HT-29 (cell line): ENCODE measurements around the gene NSUN4. TPM values are rescaled to one million over a fixed set of nuclear protein-coding genes. Genes with fewer than 3 reads are reported as not detected.
"Not testable (repeated sequence)": the region's sequence is repeated elsewhere in the genome, so short reads cannot be mapped to it uniquely, and the experiment has no call there.

Source experiments
- DNase-seq: peaks from one replicate; pipeline ENCODE4 v3.0.0-alpha.2; 2015; ENCODE audit warnings: low spot score
- total RNA-seq: library from RNA; depleted of rRNA; stranded (reverse); fragments of >200 nt; shearing (Covaris generic); gene quantifications from 2 replicates; pipeline ENCODE4 v1.2.3, GENCODE V29; 2014; rRNA removed

The NSUN4 gene
- total RNA-seq: 6.8 and 24.8 TPM in 2 replicates

GRCh38 chr1:46340404-46341221 is at the start of gene NSUN4:
Gene NSUN4, plus strand, starts transcription at chr1:46340807. Its CDS starts 20 bp downstream, at chr1:46340827.
- peak; percentile 95 for DNase-seq

- DNase-seq: no peak
Observed at GRCh38 chr1:46295306-46295705, 45.3 kb upstream of the NSUN4 start.

GRCh38 chr1:46298387-46298786 is 42.2 kb upstream of the NSUN4 start:
- DNase-seq: no peak

DNA sequence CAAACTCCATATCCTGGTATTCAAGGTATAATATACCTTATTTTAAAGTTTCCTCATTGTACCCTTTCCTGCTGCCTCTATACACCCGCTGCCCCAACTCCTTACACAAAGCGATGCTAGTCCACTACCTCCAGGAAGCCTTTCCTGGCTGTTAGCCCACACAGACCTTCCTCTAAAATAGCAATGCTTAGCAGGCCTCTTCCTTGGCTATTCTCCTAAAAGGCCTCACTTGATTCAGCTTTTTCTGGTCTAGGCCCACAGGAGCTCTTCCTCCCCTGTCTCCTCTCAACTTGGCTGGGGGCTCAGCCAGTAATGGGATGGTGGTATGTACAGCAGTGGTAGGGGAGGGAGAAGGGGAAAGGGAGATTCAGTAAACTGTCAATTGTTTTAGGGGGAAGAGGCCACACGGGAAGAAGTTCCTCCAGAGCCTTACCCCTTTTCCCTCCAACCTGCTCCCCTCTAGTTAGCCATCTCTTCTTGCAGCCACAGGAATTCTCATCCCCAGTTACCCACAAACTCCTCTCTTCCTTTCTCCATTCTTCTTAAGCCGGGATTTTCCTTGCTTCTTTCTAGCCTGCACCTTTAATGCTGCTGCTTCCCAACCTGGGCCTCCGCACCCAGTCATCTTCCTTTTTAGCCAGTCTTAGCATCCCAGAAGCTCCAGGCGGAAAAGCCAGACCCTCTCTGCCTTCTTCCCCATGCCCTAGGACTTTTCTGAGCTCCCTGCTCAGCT is 39.8 kb upstream of the NSUN4 start:
- DNase-seq: no peak

- no peak for DNase-seq
Observed at GRCh38 chr1:46301406-46301807, 39.2 kb upstream of the NSUN4 start.

DNA sequence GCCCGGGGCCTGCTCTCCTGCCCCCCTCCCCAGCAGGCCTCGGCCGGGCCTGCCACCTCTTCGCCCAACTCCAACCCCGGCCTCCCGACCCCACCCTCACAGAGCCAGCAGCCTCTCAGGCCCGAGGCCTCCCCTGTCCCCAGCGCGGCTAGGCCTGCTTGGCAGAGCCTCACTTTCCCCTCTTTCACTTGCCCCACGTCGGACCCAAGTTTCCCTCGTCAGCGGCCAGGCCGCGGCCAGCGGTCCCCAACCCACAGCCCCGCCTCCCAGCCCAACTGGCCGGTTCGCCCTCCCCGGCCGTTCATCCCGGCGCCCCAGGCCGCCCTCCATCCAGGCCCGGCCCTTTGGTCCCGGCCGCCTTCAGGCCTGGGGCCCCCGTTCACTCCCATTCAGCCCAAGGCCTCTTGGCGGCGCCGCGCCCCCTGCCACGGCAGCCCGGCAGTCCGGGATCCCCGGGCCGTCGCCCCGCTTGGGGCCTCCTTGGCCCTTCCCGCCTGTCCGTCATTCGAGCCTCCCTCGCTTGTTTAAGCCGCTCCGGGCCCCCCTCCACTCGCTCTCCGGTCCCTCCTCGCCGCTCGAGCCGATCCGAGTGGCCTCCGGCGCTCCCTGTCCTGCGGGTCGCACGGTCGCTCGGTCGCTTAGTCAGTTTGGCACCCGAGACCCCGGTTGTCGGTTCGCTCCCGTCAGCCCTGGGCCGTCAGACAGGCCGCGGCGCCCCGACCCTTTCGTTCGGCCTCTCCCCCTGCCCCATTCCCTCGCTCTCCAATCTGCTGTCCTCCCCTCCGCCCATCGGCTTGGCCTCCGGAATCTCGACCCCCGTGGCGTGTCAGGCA is 38.6 kb upstream of the NSUN4 start:
- peak; percentile 58 for DNase-seq

DNA sequence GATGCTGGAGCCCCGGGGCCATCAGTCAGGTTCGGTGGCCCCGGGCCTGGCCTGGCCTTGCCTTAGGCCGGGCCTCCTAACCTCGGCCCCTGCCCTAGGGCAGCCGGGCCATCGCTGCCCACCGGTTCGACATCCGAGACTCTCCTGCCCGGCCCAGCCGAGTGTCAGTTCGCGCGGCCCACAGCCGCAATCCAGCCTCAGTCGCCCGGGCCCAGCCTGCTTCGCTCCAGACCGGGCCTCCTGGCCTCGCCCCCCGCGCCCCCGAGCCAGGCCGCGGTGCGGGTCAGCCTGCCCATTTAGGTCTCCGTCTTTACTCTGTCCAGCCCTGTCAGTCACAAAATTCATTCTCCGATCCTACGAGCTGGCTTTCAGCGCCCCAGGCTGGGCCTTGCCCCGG is 38.0 kb upstream of the NSUN4 start:
- peak; percentile 27 for DNase-seq

DNA sequence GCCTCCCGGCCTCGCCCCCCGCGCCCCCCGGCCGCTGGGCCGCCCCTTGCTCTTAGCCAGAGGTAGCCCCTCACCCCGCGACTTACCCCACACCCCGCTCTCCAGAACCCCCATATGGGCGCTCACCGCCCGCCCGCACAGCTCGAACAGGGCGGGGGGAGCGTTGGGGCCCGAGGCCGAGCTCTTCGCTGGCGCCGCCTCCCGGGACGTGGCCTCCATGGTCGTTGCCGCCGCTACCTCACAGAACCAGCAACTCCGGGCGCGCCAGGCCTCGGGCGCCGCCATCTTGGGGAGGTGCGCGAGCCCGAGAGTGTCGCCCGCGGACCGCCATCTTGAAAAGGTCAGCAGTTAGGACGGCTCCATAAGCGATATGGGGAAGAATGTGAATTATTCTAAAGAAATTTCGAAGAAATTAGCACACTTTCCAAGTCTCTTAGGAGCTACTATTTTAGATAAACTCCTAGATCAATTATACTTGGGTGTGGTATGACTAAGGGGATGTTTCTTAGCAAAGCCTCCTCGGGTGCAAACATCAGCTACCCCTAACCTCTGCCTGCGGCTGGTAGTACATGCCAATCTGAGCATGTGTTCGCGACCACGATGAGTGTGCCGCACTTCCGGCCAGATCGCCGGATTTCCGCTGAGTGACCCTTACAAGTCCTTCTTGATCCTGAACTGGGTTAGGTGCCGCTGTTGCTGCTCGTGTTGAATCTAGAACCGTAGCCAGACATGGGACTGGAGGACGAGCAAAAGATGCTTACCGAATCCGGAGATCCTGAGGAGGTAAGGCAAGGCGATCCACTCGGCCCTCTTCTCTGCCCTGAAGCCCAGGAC is 37.4 kb upstream of the NSUN4 start, which contains the start of the genes LRRC41 and UQCRH:
Gene LRRC41 (minus strand): TSS at position 579 of the 834 bp plus-strand sequence. CDS start 294 bp downstream, at position 285.
Gene UQCRH (plus strand): TSS at position 661 of the 834 bp plus-strand sequence. CDS start 69 bp downstream, at position 730.
- peak; percentile 96 for DNase-seq

DNA sequence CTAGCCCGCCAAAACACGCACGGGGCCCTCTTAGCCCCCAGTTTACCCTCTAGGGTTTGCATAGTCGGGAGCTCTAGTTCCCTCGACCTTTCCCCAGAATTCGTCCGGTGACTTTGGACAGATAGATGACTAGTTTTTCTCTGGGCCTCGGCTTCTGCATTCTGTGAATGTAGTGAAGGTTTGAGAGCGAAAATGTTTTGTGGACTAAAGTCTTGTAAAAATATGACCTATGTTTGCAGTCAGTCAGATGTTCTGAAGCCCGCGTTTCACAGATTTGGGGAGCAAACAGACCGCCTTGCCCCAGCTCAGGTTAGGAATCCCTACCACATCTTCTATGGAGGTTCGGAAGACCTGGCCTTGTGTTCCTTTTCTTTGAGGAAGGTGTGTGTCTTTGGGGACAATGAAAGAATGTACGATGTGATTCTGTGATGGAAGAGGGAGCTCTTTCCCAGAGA is 36.7 kb upstream of the NSUN4 start:
- DNase-seq: no peak

DNA sequence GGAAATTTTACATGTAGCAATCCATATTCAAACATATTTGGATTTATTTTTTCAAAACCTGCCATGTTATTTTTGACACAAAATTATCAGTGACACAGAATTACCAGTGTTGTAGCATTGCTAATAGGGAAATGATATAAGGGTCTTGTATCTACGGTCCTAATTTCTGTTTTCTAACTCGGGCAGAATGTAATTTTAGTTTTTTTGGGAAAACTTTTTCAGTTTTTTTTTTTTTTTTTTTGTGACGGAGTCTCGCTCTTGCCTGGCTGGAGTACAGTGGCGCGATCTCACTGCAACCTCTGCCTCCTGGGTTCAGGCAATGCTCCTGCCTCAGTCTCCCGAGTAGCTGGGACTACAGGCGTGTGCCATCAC is 34.5 kb upstream of the NSUN4 start:
- no peak for DNase-seq

GRCh38 chr1:46309401-46310159 is 31.0 kb upstream of the NSUN4 start:
- no peak for DNase-seq

- no peak for DNase-seq
Observed at GRCh38 chr1:46310321-46310720, 30.3 kb upstream of the NSUN4 start.

GRCh38 chr1:46315669-46316403 is 24.8 kb upstream of the NSUN4 start:
- DNase-seq: no peak

- DNase-seq: no peak
Observed at GRCh38 chr1:46317323-46317722, 23.3 kb upstream of the NSUN4 start.

DNA sequence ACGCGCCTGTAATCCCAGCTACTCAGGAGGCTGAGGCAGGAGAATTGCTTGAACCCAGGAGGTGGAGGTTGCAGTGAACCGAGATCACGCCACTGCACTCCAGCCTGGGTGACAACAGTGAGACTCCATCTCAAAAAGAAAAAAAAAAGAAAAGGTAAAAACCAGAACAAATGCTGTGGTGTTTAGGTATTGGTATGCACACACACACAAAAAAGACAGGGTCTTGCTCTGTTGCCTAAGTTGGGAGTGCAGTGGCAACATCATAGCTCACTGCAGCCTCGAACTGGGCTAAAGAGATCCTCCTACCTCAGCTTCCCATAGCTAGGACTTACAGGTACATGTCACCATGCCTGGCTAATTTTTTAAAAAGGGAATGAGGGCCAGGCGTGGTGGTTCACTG is 21.3 kb upstream of the NSUN4 start:
- DNase-seq: not testable (repeated sequence)

- not testable (repeated sequence) for DNase-seq
Observed at GRCh38 chr1:46319960-46320914, 20.4 kb upstream of the NSUN4 start.

DNA sequence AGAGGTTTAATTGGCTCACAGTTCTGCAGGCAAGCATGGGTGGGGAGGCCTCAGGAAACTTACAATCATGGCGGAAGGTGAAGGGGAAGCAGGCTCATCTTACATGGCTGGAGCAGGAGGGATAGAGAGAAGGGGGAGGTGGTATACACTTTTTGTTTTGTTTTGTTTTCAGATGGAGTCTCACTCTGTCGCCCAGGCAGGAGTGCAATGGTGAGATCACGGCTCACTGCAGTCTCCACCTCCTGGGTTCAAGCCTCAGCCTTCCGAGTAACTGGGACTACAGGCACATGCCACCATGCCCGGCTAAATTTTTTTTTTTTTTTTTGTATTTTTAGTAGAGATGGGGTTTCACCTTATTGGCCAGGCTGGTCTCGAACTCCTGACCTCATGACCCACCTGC is 18.4 kb upstream of the NSUN4 start:
- DNase-seq: not testable (repeated sequence)
